ENCODE results near the gene PIP4K2C. TPM values are rescaled to one million over a fixed set of nuclear protein-coding genes. Genes with fewer than 3 reads are reported as not detected.

The PIP4K2C gene
- total RNA-seq, 1 experiment from 2014 or later: 88.6 TPM

GRCh38 chr12:57579677-57580465, 11.1 kb upstream of the PIP4K2C start:
- no peak overlapping the region for H3K9ac ChIP-seq (ENCODE audit: low read length)
- no peaks in the 10 kb centered on the region for H3K9me2 ChIP-seq (replicated peaks; ENCODE audit: low read length)
- ChIA-PET CTCF (no interaction called here), POLR2A (ENCODE audit: unreplicated experiment) (no interaction called here)
- no peaks in the 10 kb centered on the region for H3K27me3 ChIP-seq (ENCODE audit: low read length)
- no peaks in the 10 kb centered on the region for H3K9me3 ChIP-seq (ENCODE audit: low read length)
- H3K36me3 ChIP-seq (ENCODE audit: low read depth, low read length): no peaks in the 10 kb centered on the region
- DNase-seq (peak; percentile 42), ATAC-seq (peak; percentile 74)
- no TSS peak for BruUV-seq (replicated peaks)
- no peaks in the 10 kb centered on the region for H3K79me2 ChIP-seq (ENCODE audit: low read length)
- no peak overlapping the region for H2AFZ ChIP-seq (ENCODE audit: low read length)
- H3F3A ChIP-seq (ENCODE audit: low read length, unreplicated experiment): no peaks in the 10 kb centered on the region
- intact Hi-C loops (cut with micrococcal nuclease): loop anchor here (5.0 kb wide), 1 partner anchor 112 kb away; the partner anchor contains the start of gene OS9
- peaks cover 9% of the 10 kb centered on the region for H3K4me1 ChIP-seq (ENCODE audit: insufficient read depth, low read length)
- H3K4me2 ChIP-seq (ENCODE audit: low read length): peak overlapping the region; percentile 7; the same call in 1 of the 2 replicates
- no peak overlapping the region for H3K4me3 ChIP-seq (ENCODE audit: low read length)
- no peak for TF ChIP-seq EZH2phosphoT487 (IDR thresholded peaks at IDR 0.05; ENCODE audit: borderline replicate concordance, low read length)
- no peak for TF ChIP-seq CTCF (conservative IDR thresholded peaks at IDR 0.05; ENCODE audit: low read depth, low read length)
- TF ChIP-seq EZH2 (IDR thresholded peaks at IDR 0.05; ENCODE audit: low read length, unreplicated experiment): no peak
- H3K27ac ChIP-seq (ENCODE audit: low read length): no peak overlapping the region
- H4K20me1 ChIP-seq (ENCODE audit: low read length): no peaks in the 10 kb centered on the region

DNA sequence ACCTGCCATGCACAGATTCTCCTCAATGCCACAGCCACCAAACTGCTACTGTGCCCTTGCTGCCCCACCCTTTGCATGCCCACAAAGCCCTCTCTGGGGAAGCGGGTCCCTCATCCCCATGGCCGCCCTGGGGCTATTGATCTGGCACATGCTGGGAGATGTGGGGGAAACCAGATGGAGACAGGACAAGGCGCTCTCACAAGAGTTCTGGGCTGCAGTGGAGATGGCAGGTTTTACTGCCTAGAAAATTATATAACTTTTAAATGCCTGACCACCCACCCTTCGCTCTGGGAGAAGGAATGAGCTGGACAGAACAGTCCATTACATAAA, 10.6 kb upstream of the PIP4K2C start:
- no peaks in the 10 kb centered on the region for H3K9me3 ChIP-seq (ENCODE audit: low read length)
- H3K4me3 ChIP-seq (ENCODE audit: low read length): no peak overlapping the region
- no peaks in the 10 kb centered on the region for H3K36me3 ChIP-seq (ENCODE audit: low read depth, low read length)
- H3K4me1 ChIP-seq (ENCODE audit: insufficient read depth, low read length): peaks cover 9% of the 10 kb centered on the region
- ATAC-seq (no peak), DNase-seq (no peak)
- no peaks in the 10 kb centered on the region for H3K79me2 ChIP-seq (ENCODE audit: low read length)
- intact Hi-C loops (cut with micrococcal nuclease): loop anchor here (5.0 kb wide), 1 partner anchor 112 kb away; the partner anchor contains the start of gene OS9
- H3K27ac ChIP-seq (ENCODE audit: low read length): no peak overlapping the region
- H3K9me2 ChIP-seq (replicated peaks; ENCODE audit: low read length): no peaks in the 10 kb centered on the region
- H3K9ac ChIP-seq (ENCODE audit: low read length): no peak overlapping the region
- no peak overlapping the region for H2AFZ ChIP-seq (ENCODE audit: low read length)
- H3K4me2 ChIP-seq (ENCODE audit: low read length): no peak overlapping the region
- H4K20me1 ChIP-seq (ENCODE audit: low read length): no peaks in the 10 kb centered on the region
- TF ChIP-seq EZH2phosphoT487 (IDR thresholded peaks at IDR 0.05; ENCODE audit: borderline replicate concordance, low read length) (no peak), EZH2 (IDR thresholded peaks at IDR 0.05; ENCODE audit: low read length, unreplicated experiment) (no peak), CTCF (conservative IDR thresholded peaks at IDR 0.05; ENCODE audit: low read depth, low read length) (no peak)
- BruUV-seq (replicated peaks): no TSS peak
- ChIA-PET POLR2A (ENCODE audit: unreplicated experiment) (no interaction called here), CTCF (no interaction called here)
- H3K27me3 ChIP-seq (ENCODE audit: low read length): no peaks in the 10 kb centered on the region
- no peaks in the 10 kb centered on the region for H3F3A ChIP-seq (ENCODE audit: low read length, unreplicated experiment)

GRCh38 chr12:57581802-57582201, 9.2 kb upstream of the PIP4K2C start:
- BruUV-seq (replicated peaks): no TSS peak
- ATAC-seq: no peak
- H3K9ac ChIP-seq (ENCODE audit: low read length): no peak overlapping the region
- H3K4me1 ChIP-seq (ENCODE audit: insufficient read depth, low read length): peaks cover 9% of the 10 kb centered on the region
- no peaks in the 10 kb centered on the region for H3K27me3 ChIP-seq (ENCODE audit: low read length)
- H3K4me2 ChIP-seq (ENCODE audit: low read length): no peak overlapping the region
- no peaks in the 10 kb centered on the region for H3K36me3 ChIP-seq (ENCODE audit: low read depth, low read length)
- H3F3A ChIP-seq (ENCODE audit: low read length, unreplicated experiment): no peaks in the 10 kb centered on the region
- H2AFZ ChIP-seq (ENCODE audit: low read length): no peak overlapping the region
- CTCF ChIA-PET: interaction anchor here (0.6 kb wide), 2 partner anchors 41 to 92 kb away, joined by 3 to 4 read pairs; no protein-coding TSS in a partner anchor
- H4K20me1 ChIP-seq (ENCODE audit: low read length): no peaks in the 10 kb centered on the region
- H3K4me3 ChIP-seq (ENCODE audit: low read length): no peak overlapping the region
- H3K79me2 ChIP-seq (ENCODE audit: low read length): no peaks in the 10 kb centered on the region
- intact Hi-C loops (cut with micrococcal nuclease): loop anchor here (2.0 to 5.0 kb wide), 2 partner anchors 35 to 110 kb away; partner anchors contain the start of genes DCTN2 and OS9
- no peak for DNase-seq
- POLR2A ChIA-PET (ENCODE audit: unreplicated experiment): interaction anchor here (0.5 kb wide), 1 partner anchor 22 kb away, joined by 3 read pairs; no protein-coding TSS in a partner anchor
- H3K9me2 ChIP-seq (replicated peaks; ENCODE audit: low read length): no peaks in the 10 kb centered on the region
- H3K9me3 ChIP-seq (ENCODE audit: low read length): no peaks in the 10 kb centered on the region
- TF ChIP-seq EZH2phosphoT487 (IDR thresholded peaks at IDR 0.05; ENCODE audit: borderline replicate concordance, low read length) (no peak), EZH2 (IDR thresholded peaks at IDR 0.05; ENCODE audit: low read length, unreplicated experiment) (no peak)
- no peak overlapping the region for H3K27ac ChIP-seq (ENCODE audit: low read length)

Data from PC-3 (cell line).